ENCODE results near the gene ATP6V0D1. TPM values are rescaled to one million over a fixed set of nuclear protein-coding genes. Genes with fewer than 3 reads are reported as not detected.

ATP6V0D1 gene
- polyA plus RNA-seq, 2 of the 4 experiments (the other 2 are of a cell fraction), result 45.7 to 103 TPM

DNA sequence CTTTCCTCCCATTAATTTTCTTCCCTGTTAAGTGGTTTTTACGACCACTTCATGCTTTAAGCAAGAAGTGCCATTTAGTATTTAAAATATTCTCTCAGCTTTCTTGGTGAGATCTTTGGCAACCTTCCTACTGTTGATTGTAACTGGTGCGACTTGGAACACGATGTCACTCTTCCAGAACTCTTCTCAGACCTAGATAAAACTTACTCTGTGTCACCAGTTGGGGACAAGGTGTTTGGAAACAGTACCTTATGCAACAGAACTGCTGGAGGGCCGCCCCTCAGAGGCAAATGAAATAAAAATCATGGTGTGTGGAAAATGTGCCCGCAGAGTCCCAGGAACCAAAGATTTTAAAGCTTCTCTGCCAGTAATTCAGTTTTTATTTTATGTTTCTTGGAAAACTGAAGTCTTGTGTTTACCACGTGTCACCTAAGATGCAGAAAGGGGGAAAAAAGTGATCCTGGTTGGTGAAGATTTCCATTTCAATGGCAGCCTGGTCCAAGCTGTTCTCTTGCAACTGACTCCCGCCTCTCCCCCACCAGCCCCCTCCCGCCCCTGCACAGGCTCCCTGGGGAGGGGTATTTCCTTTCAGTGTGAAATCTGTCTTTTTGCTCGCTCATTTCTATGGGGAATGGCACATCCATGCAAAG lies 57.2 kb downstream of the ATP6V0D1 start:
- Histone ChIP-seq H3K4me1 (no peaks in the 10 kb centered on the region), H3K9me3 (no peaks in the 10 kb centered on the region), H3K27ac (no peak overlapping the region; a peak in 1 of 6 replicates), H3K4me2 (no peak overlapping the region), H3K4me3 (no peak overlapping the region)
- CTCF ChIA-PET, result interaction anchor here (0.5 to 10.9 kb wide), 6 partner anchors 16 to 97 kb away, joined by 3 to 207 read pairs (median 10); partner anchors contain the start of genes KCTD19 and LRRC36
- POLR2A ChIA-PET, result no interaction called here
- DNase-seq (ENCODE audit: low read depth in 1 of 2, low spot score in 1 of 2) (no peak), FAIRE-seq (no peak), ATAC-seq (no peak)
- 47% methylated on average over 9 of the region's 9 CpGs for WGBS (ENCODE audit: missing lambda C conversion rate)
- TF ChIP-seq USF2 (IDR thresholded peaks at IDR 0.05) (no peak), ZFP36 (IDR thresholded peaks at IDR 0.05; ENCODE audit: borderline replicate concordance, partially characterized antibody) (no peak), CEBPB (IDR thresholded peaks at IDR 0.05) (no peak), KDM1A (IDR thresholded peaks at IDR 0.05; ENCODE audit: low read depth) (no peak), HDAC2 (IDR thresholded peaks at IDR 0.05) (no peak), GATA3 (IDR thresholded peaks at IDR 0.05; ENCODE audit: borderline replicate concordance) (no peak), HOXB13 (CRISPR knock-in tag; IDR thresholded peaks at IDR 0.05; ENCODE audit: low read depth) (no peak), RARB (CRISPR knock-in tag; IDR thresholded peaks at IDR 0.05) (no peak), HOXA7 (CRISPR knock-in tag; IDR thresholded peaks at IDR 0.05) (no peak), ZC3H11A (IDR thresholded peaks at IDR 0.05) (no peak), ELK1 (IDR thresholded peaks at IDR 0.05; ENCODE audit: low read depth, low read length) (no peak), RAD21 (conservative IDR thresholded peaks at IDR 0.05 in 1 of 2, IDR thresholded peaks at IDR 0.05 in 1 of 2) (no peak), FOXS1 (CRISPR knock-in tag; IDR thresholded peaks at IDR 0.05) (no peak), ZNF302 (CRISPR knock-in tag; IDR thresholded peaks at IDR 0.05) (no peak), TP53 (CRISPR knock-in tag; IDR thresholded peaks at IDR 0.05) (no peak), SMC3 (IDR thresholded peaks at IDR 0.05) (no peak), KDM5A (IDR thresholded peaks at IDR 0.05) (no peak), HOXB5 (CRISPR knock-in tag; IDR thresholded peaks at IDR 0.05) (no peak), NFE2L2 (conservative IDR thresholded peaks at IDR 0.05; ENCODE audit: low read length) (no peak)
- TF ChIP-seq, protein P1, sequence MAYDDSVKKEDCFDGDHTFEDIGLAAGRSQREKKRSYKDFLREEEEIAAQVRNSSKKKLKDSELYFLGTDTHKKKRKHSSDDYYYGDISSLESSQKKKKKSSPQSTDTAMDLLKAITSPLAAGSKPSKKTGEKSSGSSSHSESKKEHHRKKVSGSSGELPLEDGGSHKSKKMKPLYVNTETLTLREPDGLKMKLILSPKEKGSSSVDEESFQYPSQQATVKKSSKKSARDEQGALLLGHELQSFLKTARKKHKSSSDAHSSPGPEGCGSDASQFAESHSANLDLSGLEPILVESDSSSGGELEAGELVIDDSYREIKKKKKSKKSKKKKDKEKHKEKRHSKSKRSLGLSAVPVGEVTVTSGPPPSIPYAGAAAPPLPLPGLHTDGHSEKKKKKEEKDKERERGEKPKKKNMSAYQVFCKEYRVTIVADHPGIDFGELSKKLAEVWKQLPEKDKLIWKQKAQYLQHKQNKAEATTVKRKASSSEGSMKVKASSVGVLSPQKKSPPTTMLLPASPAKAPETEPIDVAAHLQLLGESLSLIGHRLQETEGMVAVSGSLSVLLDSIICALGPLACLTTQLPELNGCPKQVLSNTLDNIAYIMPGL (CRISPR knock-in tag; IDR thresholded peaks at IDR 0.05; ENCODE audit: borderline replicate concordance), result no peak

GRCh38 chr16:67423015-67423414 lies 57.9 kb downstream of the ATP6V0D1 start:
- no peak for ATAC-seq
- Histone ChIP-seq H3K27ac (no peak overlapping the region), H3K4me1 (no peaks in the 10 kb centered on the region), H3K9me3 (no peaks in the 10 kb centered on the region), H3K4me3 (no peak overlapping the region), H3K4me2 (no peak overlapping the region)
- DNase-seq (ENCODE audit: low read depth in 1 of 2, low spot score in 1 of 2), result no peak
- WGBS (ENCODE audit: missing lambda C conversion rate), result 68% methylated on average over 5 of the region's 5 CpGs
- ChIA-PET CTCF (interaction anchor here (1.0 to 10.9 kb wide), 4 partner anchors 10 to 98 kb away, joined by 3 to 207 read pairs (median 90); no protein-coding TSS in a partner anchor), POLR2A (no interaction called here)
- FAIRE-seq, result no peak
- no peak for TF ChIP-seq HOXB13 (CRISPR knock-in tag; IDR thresholded peaks at IDR 0.05; ENCODE audit: low read depth)
- TF ChIP-seq BCL3 (IDR thresholded peaks at IDR 0.05), result no peak
- TF ChIP-seq, protein P2, sequence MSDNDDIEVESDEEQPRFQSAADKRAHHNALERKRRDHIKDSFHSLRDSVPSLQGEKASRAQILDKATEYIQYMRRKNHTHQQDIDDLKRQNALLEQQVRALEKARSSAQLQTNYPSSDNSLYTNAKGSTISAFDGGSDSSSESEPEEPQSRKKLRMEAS (IDR thresholded peaks at IDR 0.05), result no peak
- TF ChIP-seq NFE2L2 (conservative IDR thresholded peaks at IDR 0.05; ENCODE audit: low read length), result no peak
- no peak for TF ChIP-seq FOSL2 (IDR thresholded peaks at IDR 0.05)
- no peak for TF ChIP-seq FOSL2 (CRISPR knock-in tag; IDR thresholded peaks at IDR 0.05)
- no peak for TF ChIP-seq SMC3 (IDR thresholded peaks at IDR 0.05)
- TF ChIP-seq ZNF302 (CRISPR knock-in tag; IDR thresholded peaks at IDR 0.05), result no peak
- TF ChIP-seq KDM5A (IDR thresholded peaks at IDR 0.05), result no peak
- TF ChIP-seq HEYL (CRISPR knock-in tag; IDR thresholded peaks at IDR 0.05), result no peak
- TF ChIP-seq MAFK (IDR thresholded peaks at IDR 0.05; ENCODE audit: partially characterized antibody), result no peak
- no peak for TF ChIP-seq EHMT2 (IDR thresholded peaks at IDR 0.05; ENCODE audit: low read depth)
- no peak for TF ChIP-seq FOSB (CRISPR knock-in tag; IDR thresholded peaks at IDR 0.05)
- TF ChIP-seq ATOH8 (CRISPR knock-in tag; IDR thresholded peaks at IDR 0.05; ENCODE audit: low read depth), result no peak
- TF ChIP-seq TFCP2L1 (CRISPR knock-in tag; IDR thresholded peaks at IDR 0.05), result no peak
- no peak for TF ChIP-seq HOXB5 (CRISPR knock-in tag; IDR thresholded peaks at IDR 0.05)
- no peak for TF ChIP-seq MYC (IDR thresholded peaks at IDR 0.05; ENCODE audit: borderline replicate concordance, low read length)
- no peak for TF ChIP-seq KDM1A (IDR thresholded peaks at IDR 0.05; ENCODE audit: low read depth)
- TF ChIP-seq USF2 (IDR thresholded peaks at IDR 0.05), result no peak
